Activated CD8-positive, alpha-beta T cell treated with anti-CD3 and anti-CD28 coated beads for 36 hours (primary cell): ENCODE measurements around the gene EBF3. TPM values are rescaled to one million over a fixed set of nuclear protein-coding genes. Genes with fewer than 3 reads are reported as not detected.

Source experiments
- ATAC-seq: fragments of 200-7000 bp; cut with Tn5 transposase; one replicate; pipeline ENCODE4 v1.10.0; 2021; ENCODE audit warnings: mild to moderate bottlenecking, moderate library complexity
- CTCF ChIA-PET: fragments of 350-600 bp; sonication (Branson Sonifier 250); formaldehyde crosslinking; loops from one replicate; lab custom pipeline; 2021; ENCODE audit warnings: antibody characterized with exemption; lab: Charles Lee
- POLR2A ChIA-PET: fragments of 350-600 bp; sonication (Branson Sonifier 250); formaldehyde crosslinking; loops from one replicate; lab custom pipeline; 2021; ENCODE audit warnings: antibody characterized with exemption; lab: Charles Lee
- DNase-seq: peaks from one replicate; pipeline ENCODE4 v3.0.0-alpha.2; 2020
- H3K27ac Mint-ChIP-seq: one replicate; pipeline ENCODE4 v1.8.0; 2021; ENCODE audit warnings: mild to moderate bottlenecking, mixed read lengths
- H3K27me3 Mint-ChIP-seq: one replicate; pipeline ENCODE4 v1.8.0; 2021; ENCODE audit warnings: mixed read lengths
- H3K36me3 Mint-ChIP-seq: one replicate; pipeline ENCODE4 v1.8.0; 2021; ENCODE audit warnings: low read depth, mixed read lengths
- H3K4me1 Mint-ChIP-seq: one replicate; pipeline ENCODE4 v1.8.0; 2021; ENCODE audit warnings: low read depth, mixed read lengths
- H3K4me3 Mint-ChIP-seq: one replicate; pipeline ENCODE4 v1.8.0; 2021; ENCODE audit warnings: mild to moderate bottlenecking, moderate library complexity, mixed read lengths
- H3K9me3 Mint-ChIP-seq: one replicate; pipeline ENCODE4 v1.8.0; 2021; ENCODE audit warnings: mixed read lengths
- intact Hi-C: fragments of 100-400 bp; cut with micrococcal nuclease; formaldehyde crosslinking; loops from one replicate; pipeline ENCODE4 v1.10.0; 2022
- total RNA-seq, 2 experiments: library from RNA; stranded (reverse); gene quantifications; one replicate each; pipeline ENCODE4 v1.2.3, GENCODE V29; 2021
- TF ChIP-seq, protein P1 (sequence below): fragments of 200-600 bp; IDR thresholded peaks from one replicate; pipeline ENCODE4 v1.8.0; 2022; ENCODE audit warnings: antibody characterized with exemption, mild to moderate bottlenecking

Gene EBF3
- total RNA-seq, 2 experiments from 2014 or later: not detected

DNA sequence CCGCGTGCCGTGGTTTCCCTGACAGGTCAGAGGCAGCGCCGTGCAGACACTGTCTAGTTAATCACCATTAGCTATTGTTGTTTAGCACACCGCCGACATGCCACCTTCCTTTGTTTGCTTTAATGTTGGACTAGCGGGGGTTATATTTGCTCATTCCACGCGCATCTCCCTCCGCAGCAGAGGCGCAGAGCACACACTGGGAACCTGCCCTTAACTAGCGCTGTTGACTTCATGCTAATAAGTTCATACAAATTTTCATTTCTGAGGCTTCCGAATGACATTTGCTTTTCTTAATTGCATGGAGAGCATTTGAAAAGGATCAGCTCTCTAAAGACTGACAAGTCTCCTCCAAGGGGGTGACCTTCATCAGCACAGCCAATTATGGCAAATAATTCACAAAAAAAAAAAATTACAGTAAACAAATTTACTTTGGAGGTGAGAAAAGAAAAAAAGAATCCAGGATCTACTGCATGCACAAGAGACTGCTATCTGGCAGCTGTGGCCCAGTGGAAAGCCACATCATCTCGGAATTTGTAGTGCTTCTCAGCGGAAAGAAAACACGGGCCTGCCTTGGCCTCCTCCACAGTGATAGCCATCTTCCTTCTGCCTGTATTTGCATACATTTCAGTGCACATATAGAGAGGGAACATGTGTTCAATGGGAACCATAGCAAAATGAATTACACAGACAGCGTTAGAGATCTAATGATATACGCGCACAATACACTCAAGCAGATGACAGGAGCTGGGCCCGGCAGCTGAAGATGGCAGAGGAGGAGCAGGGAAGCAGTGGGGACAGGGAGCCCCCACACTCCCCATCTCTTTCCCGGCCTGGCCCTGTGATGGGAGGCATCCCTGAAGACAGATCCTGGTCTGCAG, 94.2 kb downstream of the EBF3 start:
- TF ChIP-seq, protein P1, sequence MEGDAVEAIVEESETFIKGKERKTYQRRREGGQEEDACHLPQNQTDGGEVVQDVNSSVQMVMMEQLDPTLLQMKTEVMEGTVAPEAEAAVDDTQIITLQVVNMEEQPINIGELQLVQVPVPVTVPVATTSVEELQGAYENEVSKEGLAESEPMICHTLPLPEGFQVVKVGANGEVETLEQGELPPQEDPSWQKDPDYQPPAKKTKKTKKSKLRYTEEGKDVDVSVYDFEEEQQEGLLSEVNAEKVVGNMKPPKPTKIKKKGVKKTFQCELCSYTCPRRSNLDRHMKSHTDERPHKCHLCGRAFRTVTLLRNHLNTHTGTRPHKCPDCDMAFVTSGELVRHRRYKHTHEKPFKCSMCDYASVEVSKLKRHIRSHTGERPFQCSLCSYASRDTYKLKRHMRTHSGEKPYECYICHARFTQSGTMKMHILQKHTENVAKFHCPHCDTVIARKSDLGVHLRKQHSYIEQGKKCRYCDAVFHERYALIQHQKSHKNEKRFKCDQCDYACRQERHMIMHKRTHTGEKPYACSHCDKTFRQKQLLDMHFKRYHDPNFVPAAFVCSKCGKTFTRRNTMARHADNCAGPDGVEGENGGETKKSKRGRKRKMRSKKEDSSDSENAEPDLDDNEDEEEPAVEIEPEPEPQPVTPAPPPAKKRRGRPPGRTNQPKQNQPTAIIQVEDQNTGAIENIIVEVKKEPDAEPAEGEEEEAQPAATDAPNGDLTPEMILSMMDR: no peak
- ATAC-seq (no peak), DNase-seq (no peak)
- H3K4me1 Mint-ChIP-seq: peaks cover 7% of the 10 kb centered on the region
- intact Hi-C loops: no loop called here
- no peak overlapping the region for H3K4me3 Mint-ChIP-seq
- no peaks in the 10 kb centered on the region for H3K36me3 Mint-ChIP-seq
- ChIA-PET CTCF (no interaction called here), POLR2A (no interaction called here)
- H3K9me3 Mint-ChIP-seq: no peaks in the 10 kb centered on the region
- H3K27ac Mint-ChIP-seq: no peak overlapping the region
- H3K27me3 Mint-ChIP-seq: no peaks in the 10 kb centered on the region

- TF ChIP-seq, protein P1: no peak
- POLR2A ChIA-PET: no interaction called here
- Mint-ChIP-seq H3K27ac (no peak overlapping the region), H3K4me1 (peaks cover 7% of the 10 kb centered on the region), H3K36me3 (no peaks in the 10 kb centered on the region), H3K27me3 (no peaks in the 10 kb centered on the region), H3K4me3 (no peak overlapping the region), H3K9me3 (no peaks in the 10 kb centered on the region)
- DNase-seq (no peak), ATAC-seq (no peak)
- intact Hi-C loops: no loop called here
- CTCF ChIA-PET: no interaction called here
Measured at GRCh38 chr10:129868449-129869035, 95.5 kb downstream of the EBF3 start.

- intact Hi-C loops: no loop called here
- Mint-ChIP-seq H3K4me1 (peaks cover 7% of the 10 kb centered on the region), H3K9me3 (no peaks in the 10 kb centered on the region), H3K27me3 (no peaks in the 10 kb centered on the region), H3K4me3 (no peak overlapping the region), H3K27ac (no peak overlapping the region), H3K36me3 (no peaks in the 10 kb centered on the region)
- TF ChIP-seq, protein P1: no peak
- ChIA-PET POLR2A (no interaction called here), CTCF (no interaction called here)
- no peak for ATAC-seq
- no peak for DNase-seq
Measured at GRCh38 chr10:129867631-129868179, 96.4 kb downstream of the EBF3 start.

- TF ChIP-seq, protein P1: no peak
- Mint-ChIP-seq H3K4me3 (no peak overlapping the region), H3K27me3 (no peaks in the 10 kb centered on the region), H3K9me3 (no peaks in the 10 kb centered on the region), H3K27ac (no peak overlapping the region), H3K36me3 (no peaks in the 10 kb centered on the region), H3K4me1 (peaks cover 7% of the 10 kb centered on the region)
- CTCF ChIA-PET: interaction anchor here (1.4 kb wide), 1 partner anchor 10 kb away, joined by 3 read pairs; no protein-coding TSS in a partner anchor
- intact Hi-C loops: no loop called here
- no peak for ATAC-seq
- DNase-seq: no peak
- POLR2A ChIA-PET: no interaction called here
Measured at GRCh38 chr10:129866894-129867293, 97.2 kb downstream of the EBF3 start.

GRCh38 chr10:129865960-129866359, 98.1 kb downstream of the EBF3 start:
- no peaks in the 10 kb centered on the region for H3K36me3 Mint-ChIP-seq
- H3K27me3 Mint-ChIP-seq: no peaks in the 10 kb centered on the region
- ATAC-seq (no peak), DNase-seq (no peak)
- peaks cover 2% of the 10 kb centered on the region for H3K4me1 Mint-ChIP-seq
- ChIA-PET CTCF (interaction anchor here (1.4 kb wide), 1 partner anchor 11 kb away, joined by 3 read pairs; no protein-coding TSS in a partner anchor), POLR2A (no interaction called here)
- no peak overlapping the region for H3K4me3 Mint-ChIP-seq
- TF ChIP-seq, protein P1: no peak
- H3K27ac Mint-ChIP-seq: no peak overlapping the region
- no peaks in the 10 kb centered on the region for H3K9me3 Mint-ChIP-seq
- intact Hi-C loops: no loop called here
